Activated CD8-positive, alpha-beta memory T cell treated with anti-CD3 and anti-CD28 coated beads, Interleukin-2, amount 50 U/mL, for 4 hours (primary cell): ENCODE data around the gene SH2D2A.
A peak's percentile ranks its signal among the peaks of the same experiment; 100 is the strongest.
"Not testable (repeated sequence)": the region's sequence is repeated elsewhere in the genome, so short reads cannot be mapped to it uniquely, and the experiment has no call there.

ENCODE experiments used
- DNase-seq: peaks from one replicate; pipeline ENCODE4 v3.0.0-alpha.2; 2020

The SH2D2A gene

GRCh38 chr1:156767101-156767878 is 49.4 kb downstream of the SH2D2A start, which contains the start of gene PRCC:
PRCC (plus strand) TSS chr1:156767535; CDS start chr1:156767772, 237 bp downstream.
- peak; percentile 94 for DNase-seq

- DNase-seq = no peak
These were observed 50.1 kb downstream of the SH2D2A start for GRCh38 chr1:156766298-156767100.

GRCh38 chr1:156765666-156766065 is 51.0 kb downstream of the SH2D2A start:
- no peak for DNase-seq

GRCh38 chr1:156765136-156765535 is 51.5 kb downstream of the SH2D2A start:
- not testable (repeated sequence) for DNase-seq

GRCh38 chr1:156760796-156761104 is 55.9 kb downstream of the SH2D2A start:
- no peak for DNase-seq

GRCh38 chr1:156760092-156760795 is 56.4 kb downstream of the SH2D2A start:
- no peak for DNase-seq

- DNase-seq = not testable (repeated sequence)
These were observed 58.9 kb downstream of the SH2D2A start for GRCh38 chr1:156757572-156758253.

GRCh38 chr1:156756355-156756754 is 60.3 kb downstream of the SH2D2A start:
- DNase-seq = no peak
